Raji (cell line): ENCODE data around the gene ATXN7L2.

Source experiments
- POLR2A ChIP-seq: IDR thresholded peaks from 2 replicates; pipeline ENCODE4 v1.6.1; 2011; ENCODE audit warnings: low read depth, low read length, control low read depth; ENCODE audit not compliant: insufficient read depth

The ATXN7L2 gene

DNA sequence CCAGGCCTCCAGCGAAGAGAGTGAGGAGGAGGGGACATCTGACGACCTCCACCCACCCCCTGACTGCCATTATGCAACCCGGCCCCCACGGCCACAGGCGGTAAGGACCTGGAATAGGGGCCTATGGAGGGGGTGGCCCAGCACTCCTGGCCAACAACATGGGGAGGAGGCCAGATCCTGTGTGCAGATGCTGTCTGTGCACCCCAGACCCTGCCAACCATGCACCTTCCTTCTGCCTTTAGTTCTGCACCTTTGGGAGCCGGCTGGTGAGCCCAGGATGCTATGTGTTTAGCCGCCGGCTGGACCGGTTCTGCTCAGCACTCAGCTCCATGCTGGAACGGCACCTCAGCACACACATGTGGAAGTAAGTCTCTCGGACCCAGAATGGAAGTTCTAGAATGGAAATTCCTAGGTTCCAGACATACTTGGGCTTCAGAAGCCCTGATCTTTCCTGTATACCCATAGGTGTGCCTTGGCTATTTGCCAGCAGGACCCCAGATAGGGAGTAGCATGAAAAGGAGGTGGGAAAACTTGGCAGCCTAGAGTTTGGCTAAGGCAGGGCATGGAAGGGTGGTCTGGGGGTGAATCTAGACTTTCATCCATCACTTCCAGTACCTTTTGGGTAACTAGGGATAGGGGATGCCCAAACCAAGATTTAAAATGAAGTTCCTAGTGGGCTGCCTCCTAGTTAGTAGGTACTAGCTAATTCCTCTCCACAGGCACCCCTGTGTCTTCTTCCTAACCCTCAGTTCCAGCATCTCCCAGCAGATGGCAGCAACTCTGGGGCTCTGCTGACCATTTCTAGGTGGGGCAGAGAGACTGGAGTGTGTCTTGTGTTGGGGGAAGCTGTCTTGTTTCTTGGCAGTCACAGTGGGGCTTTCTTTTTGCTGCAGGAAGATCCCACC, 6.6 kb downstream of the ATXN7L2 start:
- TF ChIP-seq POLR2A = no peak

DNA sequence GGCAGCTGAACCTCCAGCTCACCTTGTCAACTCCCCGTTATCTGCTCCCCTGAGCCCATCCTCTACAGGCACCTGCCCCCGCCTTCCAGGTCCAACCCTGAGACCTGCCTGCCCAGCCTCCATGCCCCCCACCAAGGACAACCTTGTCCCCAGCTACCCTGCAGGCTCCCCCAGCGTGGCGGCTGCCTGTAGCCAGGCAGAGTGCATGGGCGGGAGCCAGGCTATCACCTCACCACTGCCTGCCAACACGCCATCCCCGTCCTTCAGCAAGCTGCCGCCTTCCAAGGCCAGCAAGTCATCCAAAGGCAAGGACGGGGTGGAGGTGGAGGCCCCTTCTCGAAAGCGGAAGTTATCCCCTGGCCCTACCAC, 7.2 kb downstream of the ATXN7L2 start:
- TF ChIP-seq POLR2A = no peak

DNA sequence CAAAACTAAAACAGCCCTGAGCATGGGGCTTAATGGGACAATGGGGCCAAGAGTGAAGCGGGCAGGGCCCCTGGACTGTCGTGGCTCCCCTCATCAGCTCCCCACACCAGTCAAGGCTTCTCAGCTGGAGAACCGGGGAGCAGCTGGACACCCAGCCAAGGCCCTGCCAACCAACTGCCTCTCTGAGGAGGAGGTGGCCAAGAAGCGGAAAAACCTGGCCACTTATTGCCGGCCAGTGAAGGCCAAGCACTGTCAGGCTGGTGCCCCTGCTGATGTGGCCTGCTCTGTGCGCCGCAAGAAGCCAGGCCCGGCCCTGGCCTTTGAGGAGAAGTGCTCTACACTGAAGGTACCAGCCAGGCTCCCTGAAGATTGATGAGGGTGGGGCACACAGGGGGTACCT, 7.7 kb downstream of the ATXN7L2 start:
- TF ChIP-seq POLR2A = no peak

DNA sequence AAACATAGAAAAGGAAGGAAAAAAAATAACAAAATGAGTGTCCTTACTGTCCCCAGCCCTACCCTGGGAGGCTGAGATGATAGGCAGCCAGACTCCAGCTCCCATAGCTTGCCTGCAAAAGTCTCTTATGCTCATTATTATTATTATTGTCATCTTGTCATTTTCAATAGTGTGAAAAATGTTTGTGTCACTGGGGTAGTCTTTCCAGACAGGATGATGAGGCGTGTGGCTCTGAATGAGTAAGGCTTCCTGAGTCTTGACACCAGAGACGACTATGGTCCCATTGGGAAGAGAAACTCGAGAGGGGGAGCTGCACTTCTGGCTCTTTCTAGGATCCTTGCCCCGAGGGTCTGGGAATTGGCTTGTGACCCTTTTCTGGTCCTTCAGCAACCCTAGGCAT, 9.1 kb downstream of the ATXN7L2 start:
- no peak for TF ChIP-seq POLR2A

DNA sequence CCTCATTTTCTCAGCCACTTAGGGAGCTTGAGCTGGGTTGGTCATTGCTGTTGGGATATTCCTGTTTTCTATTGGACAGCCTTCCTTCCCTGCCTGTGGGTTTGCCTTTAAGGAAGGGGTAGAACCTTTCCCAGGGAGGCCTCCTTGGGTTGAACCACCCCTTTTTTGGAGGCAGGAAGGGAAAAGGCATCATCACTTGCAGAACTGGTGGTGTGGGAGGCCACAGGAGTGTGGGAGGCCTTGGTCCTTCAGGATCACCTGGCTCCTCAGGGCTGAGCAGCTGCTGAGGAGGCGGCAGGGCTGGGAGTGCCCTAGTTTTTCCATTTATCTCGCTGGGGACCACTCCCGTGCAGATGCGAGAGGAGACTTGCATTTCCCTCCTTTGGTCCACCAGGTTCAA, 9.5 kb downstream of the ATXN7L2 start:
- TF ChIP-seq POLR2A = no peak

DNA sequence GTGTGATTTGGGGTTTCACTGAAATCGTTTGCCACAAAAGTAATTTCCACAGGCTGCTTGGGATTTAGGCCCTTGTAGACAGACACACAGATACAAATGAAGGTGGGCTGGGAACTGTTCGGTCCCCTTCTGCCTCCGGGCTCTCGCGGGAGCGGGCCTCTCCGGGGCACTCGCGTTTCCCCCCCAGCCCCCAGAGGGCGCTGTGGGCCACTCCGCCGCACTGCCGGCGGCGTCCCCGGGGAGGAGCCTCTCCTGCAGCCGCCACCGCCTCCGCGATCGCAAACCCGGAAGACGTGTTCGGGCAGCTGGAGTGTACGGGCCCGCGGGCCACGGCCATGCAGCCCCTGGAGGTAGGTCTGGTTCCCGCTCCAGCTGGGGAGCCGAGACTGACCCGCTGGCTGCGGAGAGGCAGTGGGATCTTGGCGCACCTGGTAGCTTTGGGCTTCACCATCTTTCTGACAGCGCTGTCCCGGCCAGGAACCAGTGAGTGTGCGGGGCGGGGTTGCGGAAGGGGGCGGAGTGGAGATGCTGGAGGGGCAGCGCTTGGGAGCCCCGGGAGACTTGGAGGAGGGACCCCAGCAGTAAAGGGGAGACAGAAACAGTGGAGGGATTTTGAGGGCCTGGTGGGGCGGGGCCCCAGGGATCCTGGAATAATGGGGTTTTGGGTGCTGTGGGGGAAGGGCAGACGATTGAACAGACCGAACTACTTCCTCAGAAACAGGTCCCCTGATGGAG, 10.3 kb downstream of the ATXN7L2 start, which contains the start of gene CYB561D1:
TSS of gene CYB561D1 (plus strand) at position 290 of the 735 bp plus-strand sequence. CDS start at position 336, 46 bp downstream.
- TF ChIP-seq POLR2A = peak; percentile 88

DNA sequence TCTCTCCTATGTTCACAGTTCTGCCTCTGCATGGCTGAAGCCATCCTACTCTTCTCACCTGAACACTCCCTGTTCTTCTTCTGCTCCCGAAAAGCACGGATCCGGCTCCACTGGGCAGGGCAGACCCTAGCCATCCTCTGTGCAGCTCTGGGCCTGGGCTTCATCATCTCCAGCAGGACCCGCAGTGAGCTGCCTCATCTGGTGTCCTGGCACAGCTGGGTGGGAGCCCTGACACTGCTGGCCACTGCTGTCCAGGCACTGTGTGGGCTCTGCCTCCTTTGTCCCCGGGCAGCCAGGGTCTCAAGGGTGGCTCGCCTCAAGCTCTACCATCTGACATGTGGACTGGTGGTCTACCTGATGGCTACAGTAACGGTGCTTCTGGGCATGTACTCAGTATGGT, 12.0 kb downstream of the ATXN7L2 start:
- no peak for TF ChIP-seq POLR2A

DNA sequence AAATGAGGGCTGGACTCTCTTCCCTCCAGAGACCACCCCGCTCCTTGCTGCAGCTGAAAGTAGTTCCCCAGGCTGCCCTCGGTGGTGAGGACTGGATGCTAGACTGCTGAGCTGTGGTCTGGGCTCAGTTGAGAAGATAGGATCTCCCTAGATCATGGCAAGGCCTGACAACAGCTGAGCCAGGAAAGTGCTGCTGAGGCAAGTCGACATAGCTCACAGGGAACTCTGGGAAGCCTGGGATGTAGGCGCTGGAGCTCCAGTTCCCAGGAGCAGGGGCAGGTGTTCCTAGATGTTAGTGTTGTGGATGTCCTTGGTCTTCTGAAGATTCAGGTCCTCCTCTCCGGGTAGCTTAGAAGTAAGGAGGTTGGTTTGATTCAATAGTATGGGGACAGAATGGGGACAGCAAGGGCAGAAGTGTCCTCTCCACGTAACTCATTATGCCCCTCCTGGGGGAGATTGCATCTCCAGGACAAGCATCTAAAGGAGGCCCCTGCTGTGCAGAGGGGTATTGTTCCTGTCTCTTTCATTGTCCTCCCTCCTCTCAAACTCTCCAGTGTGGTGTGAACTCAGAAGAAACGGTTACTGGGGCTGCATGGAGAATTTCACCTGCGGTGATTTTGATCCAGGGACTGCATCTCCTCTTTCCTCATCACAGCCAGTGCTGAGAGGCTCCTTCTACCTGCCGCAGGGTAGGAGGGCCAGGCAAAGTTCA, 13.9 kb downstream of the ATXN7L2 start:
- no peak for TF ChIP-seq POLR2A

DNA sequence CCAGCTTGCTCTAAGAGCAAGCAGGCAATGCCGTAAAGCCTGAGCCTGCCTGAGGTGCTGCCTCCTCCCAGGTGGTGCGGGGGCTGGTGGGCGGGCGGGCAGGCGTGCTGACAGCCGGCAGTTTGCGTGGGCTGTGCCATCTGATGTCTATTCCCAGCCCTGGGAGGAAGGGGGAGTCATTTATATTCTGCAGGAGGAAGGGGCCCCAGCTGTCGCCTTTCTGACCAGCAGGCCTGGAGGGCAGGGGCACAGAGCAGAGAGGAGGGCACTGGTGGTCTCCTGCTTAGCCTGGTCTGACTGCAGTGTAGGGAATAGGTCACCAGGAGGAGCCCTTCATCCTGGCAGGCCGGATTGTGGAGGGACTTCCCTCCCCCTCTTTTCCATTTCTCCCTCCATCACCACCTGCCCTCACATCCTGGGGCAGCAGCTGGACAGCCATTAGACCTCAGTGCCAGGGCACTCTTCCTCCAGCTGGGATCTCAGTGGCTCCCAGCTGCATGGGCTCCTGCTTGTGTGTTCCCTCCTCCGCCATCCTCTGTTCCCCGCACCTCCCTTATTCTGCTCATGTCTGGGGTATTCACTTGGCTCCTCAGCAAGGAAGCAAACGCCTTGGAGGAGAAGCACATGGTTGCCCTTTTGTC, 14.6 kb downstream of the ATXN7L2 start:
- no peak for TF ChIP-seq POLR2A

DNA sequence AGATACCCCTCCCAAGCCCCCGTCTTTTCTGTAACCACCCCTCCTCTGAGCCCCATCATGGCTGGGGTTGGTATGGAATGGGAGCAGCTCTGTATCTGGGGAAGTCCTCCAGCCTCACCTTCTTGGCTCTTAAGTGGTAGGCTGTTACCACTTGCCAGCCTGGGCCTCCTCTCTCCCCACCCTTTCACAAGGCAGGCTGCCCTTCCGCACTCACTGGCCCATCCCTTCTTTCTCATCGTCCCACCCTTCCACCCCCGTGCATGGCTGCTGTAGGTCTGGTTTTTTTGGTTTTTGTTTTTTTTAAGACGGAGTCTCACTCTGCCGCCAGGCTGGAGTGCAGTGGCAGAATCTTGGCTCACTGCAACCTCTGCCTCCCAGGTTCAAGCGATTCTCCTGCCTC, 15.4 kb downstream of the ATXN7L2 start:
- TF ChIP-seq POLR2A = no peak

DNA sequence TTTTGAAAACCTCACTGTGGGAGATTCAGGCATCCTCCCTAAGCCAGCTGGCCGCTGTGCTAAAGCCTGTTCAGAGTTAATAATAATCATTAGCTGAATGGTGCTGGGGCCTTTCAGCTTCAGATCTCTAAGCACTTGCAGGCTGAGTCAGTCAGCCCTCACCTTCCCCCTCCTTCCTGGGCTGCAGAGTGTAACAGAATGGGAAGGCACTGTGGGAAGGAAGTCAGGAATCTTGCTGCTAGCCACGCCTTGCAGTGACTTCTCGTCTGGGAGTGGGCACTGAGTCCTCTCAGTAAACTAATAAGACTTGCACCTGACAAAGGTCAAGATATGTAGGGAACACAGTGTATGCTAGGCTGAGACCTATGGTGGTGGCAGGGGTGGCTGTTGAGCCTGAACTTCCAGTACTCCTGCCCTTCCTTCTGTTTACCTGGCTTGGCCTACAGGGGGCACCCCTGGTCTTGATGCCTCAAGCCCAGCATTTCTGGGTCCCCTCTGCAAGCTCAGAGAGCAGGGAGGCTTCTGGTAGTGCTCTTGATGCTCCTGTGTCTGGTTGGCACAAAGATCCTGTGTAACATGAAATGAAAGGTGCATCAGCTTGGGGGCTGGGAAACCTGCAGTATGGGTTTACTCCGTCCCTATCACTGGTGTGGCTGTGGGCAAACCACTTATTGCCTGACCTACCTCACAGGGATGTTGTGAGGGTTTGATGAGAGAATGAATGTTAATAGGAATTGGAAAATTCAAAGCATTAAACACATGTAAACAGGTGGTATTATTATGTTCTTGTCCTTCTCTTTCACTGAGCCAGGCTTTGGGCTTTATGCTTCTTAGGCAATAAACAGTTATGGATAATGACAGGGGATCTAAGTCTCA, 16.2 kb downstream of the ATXN7L2 start:
- no peak for TF ChIP-seq POLR2A

DNA sequence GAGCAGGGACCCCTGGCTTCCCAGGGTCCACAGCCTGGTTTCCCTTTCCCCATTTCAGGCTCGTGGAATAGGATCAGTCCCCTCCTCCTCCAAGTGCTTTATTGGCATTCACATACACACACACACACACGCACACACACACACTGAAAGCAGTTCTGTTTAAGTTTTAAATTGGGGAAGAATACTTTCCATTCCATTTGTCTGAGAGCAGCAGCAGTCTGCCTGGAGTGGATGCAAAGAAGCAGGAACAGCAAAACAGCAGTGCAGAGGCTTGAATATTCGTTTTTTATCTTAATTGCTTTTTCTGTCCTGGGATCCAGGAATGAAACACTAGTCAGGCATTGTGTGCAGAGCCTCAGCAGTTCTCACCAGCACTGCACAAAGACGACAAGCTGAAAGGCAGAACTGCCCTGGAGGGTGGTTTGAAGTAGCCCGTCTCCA, 17.3 kb downstream of the ATXN7L2 start:
- TF ChIP-seq POLR2A = no peak

DNA sequence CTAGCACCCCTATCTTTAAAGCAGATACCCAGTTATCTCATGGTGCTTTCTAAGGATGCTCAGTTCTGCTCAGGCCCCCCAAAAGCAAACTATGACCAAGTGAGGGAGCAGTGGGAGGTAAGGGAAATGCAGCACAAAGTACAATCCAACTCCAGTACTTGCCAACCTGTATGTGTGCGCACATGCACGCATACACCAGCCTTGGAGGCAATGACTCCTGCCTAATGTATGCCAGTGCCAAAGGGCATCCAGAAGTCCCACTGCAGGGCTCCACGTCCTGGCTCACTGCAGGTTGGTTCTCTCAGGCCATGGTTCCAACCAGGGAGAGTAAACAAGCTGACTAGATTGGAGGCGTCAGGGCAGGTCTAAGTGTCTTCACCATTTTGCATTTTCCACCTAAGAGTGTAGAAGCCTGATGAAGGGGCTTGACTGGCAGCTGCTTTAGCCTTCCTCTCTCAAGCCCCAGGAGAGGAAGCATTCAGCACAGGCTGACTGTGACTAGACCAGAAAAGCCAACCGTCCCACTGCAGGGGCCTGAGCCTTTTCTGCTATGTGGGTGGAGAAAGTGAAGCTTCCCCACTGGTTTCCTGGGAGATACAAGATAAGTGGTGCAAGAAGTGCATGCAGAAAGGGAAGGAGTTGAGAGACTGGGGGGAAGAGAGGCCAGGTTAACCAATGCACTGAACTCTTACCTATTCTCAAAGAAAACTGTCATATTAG, 18.1 kb downstream of the ATXN7L2 start:
- no peak for TF ChIP-seq POLR2A
